Stimulated activated CD4-positive, alpha-beta T cell treated with anti-CD3 and anti-CD28 coated beads, TNF-alpha, amount 100 ng/mL, for 1 hour (primary cell): ENCODE data around the gene BPIFA2.
A peak's percentile ranks its signal among the peaks of the same experiment; 100 is the strongest.
"Not testable (repeated sequence)": the region's sequence is repeated elsewhere in the genome, so short reads cannot be mapped to it uniquely, and the experiment has no call there.

Experiments used
- DNase-seq, 3 donors: peaks; one replicate each; pipeline ENCODE4 v3.0.0-alpha.2; 2020; ENCODE audit warnings: low read depth in 3 of 3, low spot score in 1 of 3

Gene BPIFA2

GRCh38 chr20:33159713-33160112, 8.2 kb upstream of the BPIFA2 start:
- no peak for DNase-seq

- DNase-seq: no peak
Observed at GRCh38 chr20:33160681-33161080, 7.3 kb upstream of the BPIFA2 start.

GRCh38 chr20:33162313-33162712, 5.6 kb upstream of the BPIFA2 start:
- DNase-seq: no peak

GRCh38 chr20:33162753-33163152, 5.2 kb upstream of the BPIFA2 start:
- no peak for DNase-seq

- no peak for DNase-seq
Observed at GRCh38 chr20:33163856-33164762, 3.9 kb upstream of the BPIFA2 start.

GRCh38 chr20:33164763-33165095, 3.2 kb upstream of the BPIFA2 start:
- DNase-seq: no peak

GRCh38 chr20:33165416-33166055, 2.4 kb upstream of the BPIFA2 start:
- no peak for DNase-seq

GRCh38 chr20:33166533-33167113, 1.3 kb upstream of the BPIFA2 start:
- DNase-seq: no peak

- peak in 1 of 3 donors; percentile 3 for DNase-seq
Observed at GRCh38 chr20:33169176-33169794, 1.3 kb downstream of the BPIFA2 start.

GRCh38 chr20:33172781-33173180, 4.8 kb downstream of the BPIFA2 start:
- no peak for DNase-seq

- DNase-seq: no peak
Observed at GRCh38 chr20:33175123-33175522, 7.2 kb downstream of the BPIFA2 start.

GRCh38 chr20:33176101-33176500, 8.1 kb downstream of the BPIFA2 start:
- no peak for DNase-seq

GRCh38 chr20:33177866-33178265, 9.9 kb downstream of the BPIFA2 start:
- no peak for DNase-seq

- DNase-seq: no peak
Observed at GRCh38 chr20:33178726-33179125, 10.8 kb downstream of the BPIFA2 start.

- no peak for DNase-seq
Observed at GRCh38 chr20:33180169-33180568, 12.2 kb downstream of the BPIFA2 start.

GRCh38 chr20:33181482-33182093, 13.6 kb downstream of the BPIFA2 start:
- no peak for DNase-seq

GRCh38 chr20:33183312-33183711, 15.4 kb downstream of the BPIFA2 start:
- DNase-seq: no peak

- DNase-seq: not testable (repeated sequence)
Observed at GRCh38 chr20:33185031-33185590, 17.2 kb downstream of the BPIFA2 start.

GRCh38 chr20:33187491-33187890, 19.5 kb downstream of the BPIFA2 start:
- DNase-seq: no peak

GRCh38 chr20:33188421-33188820, 20.5 kb downstream of the BPIFA2 start:
- DNase-seq: no peak

GRCh38 chr20:33191484-33191883, 23.5 kb downstream of the BPIFA2 start:
- no peak for DNase-seq
